HepG2 (cell line): ENCODE results near the gene PAFAH1B1.

Source experiments
- CEBPB ChIP-seq: IDR thresholded peaks from 2 replicates; pipeline ENCODE4 v1.6.1; 2011; ENCODE audit warnings: low read depth, low read length, improper control_type of control experiment, borderline replicate concordance
- GABPB1 ChIP-seq: IDR thresholded peaks from 2 replicates; pipeline ENCODE4 v1.6.1; 2016; ENCODE audit warnings: mild to moderate bottlenecking, missing genetic modification reagents, moderate library complexity, missing compliant biosample characterization
- SMC3 ChIP-seq: IDR thresholded peaks from 2 replicates; pipeline ENCODE4 v1.6.1; 2011; ENCODE audit warnings: low read length, improper control_type of control experiment
- SRF ChIP-seq: IDR thresholded peaks from 2 replicates; pipeline ENCODE4 v1.6.1; 2011; ENCODE audit warnings: mild to moderate bottlenecking, low read depth, low read length, moderate library complexity
- STAT5B ChIP-seq: sonication (generic); formaldehyde crosslinking; IDR thresholded peaks from 2 replicates; pipeline ENCODE4 v1.4.0; 2020; ENCODE audit warnings: missing genetic modification reagents
- ZFP1 ChIP-seq: IDR thresholded peaks from 2 replicates; pipeline ENCODE4 v1.6.1; 2016
- ZNF3 ChIP-seq: IDR thresholded peaks from 2 replicates; pipeline ENCODE4 v1.7.0; 2017; ENCODE audit warnings: inconsistent platforms
- ZNF543 ChIP-seq: sonication (generic); formaldehyde crosslinking; IDR thresholded peaks from 2 replicates; pipeline ENCODE4 v1.4.0; 2020; ENCODE audit warnings: mild to moderate bottlenecking, missing genetic modification reagents
- TF ChIP-seq, protein P1 (sequence below): IDR thresholded peaks from 2 replicates; pipeline ENCODE4 v1.6.1; 2012; ENCODE audit warnings: inconsistent platforms
- TF ChIP-seq, protein P2 (sequence below): sonication (generic); formaldehyde crosslinking; IDR thresholded peaks from 2 replicates; pipeline ENCODE4 v1.4.0; 2020; ENCODE audit warnings: missing genetic modification reagents, mild to moderate bottlenecking, borderline replicate concordance

DNA sequence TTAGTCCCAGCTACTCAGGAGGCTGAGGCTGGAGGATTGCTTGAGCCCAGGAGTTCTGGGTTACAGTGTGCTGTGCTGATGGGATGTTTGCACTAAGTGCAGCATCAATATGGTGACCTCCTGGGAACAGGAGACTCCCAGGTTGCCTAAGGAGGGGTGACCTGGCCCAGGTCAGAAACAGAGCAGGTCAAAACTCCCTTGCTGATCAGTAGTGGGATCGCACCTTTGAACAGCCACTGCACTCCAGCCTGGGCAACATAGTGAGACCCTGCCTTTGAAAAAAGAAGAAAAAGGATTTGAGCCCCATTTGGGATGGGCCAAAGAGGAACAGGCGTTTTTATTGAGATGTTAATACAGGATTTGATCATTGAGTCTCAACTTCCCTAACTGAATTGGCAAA lies 87.5 kb downstream of the PAFAH1B1 start:
- TF ChIP-seq, protein P1, sequence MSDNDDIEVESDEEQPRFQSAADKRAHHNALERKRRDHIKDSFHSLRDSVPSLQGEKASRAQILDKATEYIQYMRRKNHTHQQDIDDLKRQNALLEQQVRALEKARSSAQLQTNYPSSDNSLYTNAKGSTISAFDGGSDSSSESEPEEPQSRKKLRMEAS = no peak
- TF ChIP-seq ZNF3 (CRISPR knock-in tag) = no peak
- TF ChIP-seq ZNF543 (CRISPR knock-in tag) = no peak
- TF ChIP-seq CEBPB = no peak
- TF ChIP-seq, protein P2, sequence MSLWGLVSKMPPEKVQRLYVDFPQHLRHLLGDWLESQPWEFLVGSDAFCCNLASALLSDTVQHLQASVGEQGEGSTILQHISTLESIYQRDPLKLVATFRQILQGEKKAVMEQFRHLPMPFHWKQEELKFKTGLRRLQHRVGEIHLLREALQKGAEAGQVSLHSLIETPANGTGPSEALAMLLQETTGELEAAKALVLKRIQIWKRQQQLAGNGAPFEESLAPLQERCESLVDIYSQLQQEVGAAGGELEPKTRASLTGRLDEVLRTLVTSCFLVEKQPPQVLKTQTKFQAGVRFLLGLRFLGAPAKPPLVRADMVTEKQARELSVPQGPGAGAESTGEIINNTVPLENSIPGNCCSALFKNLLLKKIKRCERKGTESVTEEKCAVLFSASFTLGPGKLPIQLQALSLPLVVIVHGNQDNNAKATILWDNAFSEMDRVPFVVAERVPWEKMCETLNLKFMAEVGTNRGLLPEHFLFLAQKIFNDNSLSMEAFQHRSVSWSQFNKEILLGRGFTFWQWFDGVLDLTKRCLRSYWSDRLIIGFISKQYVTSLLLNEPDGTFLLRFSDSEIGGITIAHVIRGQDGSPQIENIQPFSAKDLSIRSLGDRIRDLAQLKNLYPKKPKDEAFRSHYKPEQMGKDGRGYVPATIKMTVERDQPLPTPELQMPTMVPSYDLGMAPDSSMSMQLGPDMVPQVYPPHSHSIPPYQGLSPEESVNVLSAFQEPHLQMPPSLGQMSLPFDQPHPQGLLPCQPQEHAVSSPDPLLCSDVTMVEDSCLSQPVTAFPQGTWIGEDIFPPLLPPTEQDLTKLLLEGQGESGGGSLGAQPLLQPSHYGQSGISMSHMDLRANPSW (CRISPR knock-in tag) = no peak
- no peak for TF ChIP-seq ZFP1 (CRISPR knock-in tag)
- no peak for TF ChIP-seq STAT5B
- TF ChIP-seq SRF = no peak
- no peak for TF ChIP-seq SMC3
- no peak for TF ChIP-seq GABPB1 (CRISPR knock-in tag)
